Measurements from ENCODE around the gene DENND1A.

Gene DENND1A

GRCh38 chr9:123828449-123828848 lies 101.5 kb downstream of the DENND1A start:
- TF ChIP-seq, protein P1, sequence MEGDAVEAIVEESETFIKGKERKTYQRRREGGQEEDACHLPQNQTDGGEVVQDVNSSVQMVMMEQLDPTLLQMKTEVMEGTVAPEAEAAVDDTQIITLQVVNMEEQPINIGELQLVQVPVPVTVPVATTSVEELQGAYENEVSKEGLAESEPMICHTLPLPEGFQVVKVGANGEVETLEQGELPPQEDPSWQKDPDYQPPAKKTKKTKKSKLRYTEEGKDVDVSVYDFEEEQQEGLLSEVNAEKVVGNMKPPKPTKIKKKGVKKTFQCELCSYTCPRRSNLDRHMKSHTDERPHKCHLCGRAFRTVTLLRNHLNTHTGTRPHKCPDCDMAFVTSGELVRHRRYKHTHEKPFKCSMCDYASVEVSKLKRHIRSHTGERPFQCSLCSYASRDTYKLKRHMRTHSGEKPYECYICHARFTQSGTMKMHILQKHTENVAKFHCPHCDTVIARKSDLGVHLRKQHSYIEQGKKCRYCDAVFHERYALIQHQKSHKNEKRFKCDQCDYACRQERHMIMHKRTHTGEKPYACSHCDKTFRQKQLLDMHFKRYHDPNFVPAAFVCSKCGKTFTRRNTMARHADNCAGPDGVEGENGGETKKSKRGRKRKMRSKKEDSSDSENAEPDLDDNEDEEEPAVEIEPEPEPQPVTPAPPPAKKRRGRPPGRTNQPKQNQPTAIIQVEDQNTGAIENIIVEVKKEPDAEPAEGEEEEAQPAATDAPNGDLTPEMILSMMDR (IDR thresholded peaks at IDR 0.05) = no peak

DNA sequence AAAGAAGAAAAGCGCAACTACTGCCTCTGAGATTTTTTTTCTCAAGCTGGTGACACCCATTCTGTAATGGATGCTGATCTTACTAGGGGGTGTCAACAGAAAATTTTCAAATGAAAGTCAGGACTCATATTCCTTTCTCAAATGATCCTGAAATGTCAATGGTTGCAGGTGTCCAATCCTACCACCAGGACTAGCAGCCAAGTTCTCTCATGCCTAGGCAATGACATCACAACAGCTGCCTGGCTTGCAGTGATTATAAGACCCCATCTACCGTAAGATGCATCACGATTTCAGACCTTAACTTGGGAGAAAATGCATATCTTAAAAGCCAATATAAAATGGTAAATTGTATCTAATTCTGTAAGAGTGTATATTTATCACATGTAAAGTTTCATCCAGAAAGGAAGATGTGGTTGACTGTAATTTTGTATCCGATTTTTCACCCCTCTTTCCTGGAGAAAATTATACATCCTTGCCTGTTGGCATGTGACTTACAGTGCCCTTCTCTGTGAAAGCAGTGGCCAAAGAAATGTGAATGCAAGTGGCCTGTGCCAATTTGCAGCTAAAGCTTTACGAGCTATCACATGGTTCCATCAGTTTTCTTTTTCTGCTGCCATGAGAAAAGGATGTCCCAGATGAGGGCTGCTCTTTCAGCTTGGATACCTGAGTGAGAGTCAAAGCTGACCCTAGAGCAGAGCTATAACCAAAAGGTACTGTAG lies 104.4 kb downstream of the DENND1A start:
- TF ChIP-seq, protein P1 (IDR thresholded peaks at IDR 0.05) = no peak

DNA sequence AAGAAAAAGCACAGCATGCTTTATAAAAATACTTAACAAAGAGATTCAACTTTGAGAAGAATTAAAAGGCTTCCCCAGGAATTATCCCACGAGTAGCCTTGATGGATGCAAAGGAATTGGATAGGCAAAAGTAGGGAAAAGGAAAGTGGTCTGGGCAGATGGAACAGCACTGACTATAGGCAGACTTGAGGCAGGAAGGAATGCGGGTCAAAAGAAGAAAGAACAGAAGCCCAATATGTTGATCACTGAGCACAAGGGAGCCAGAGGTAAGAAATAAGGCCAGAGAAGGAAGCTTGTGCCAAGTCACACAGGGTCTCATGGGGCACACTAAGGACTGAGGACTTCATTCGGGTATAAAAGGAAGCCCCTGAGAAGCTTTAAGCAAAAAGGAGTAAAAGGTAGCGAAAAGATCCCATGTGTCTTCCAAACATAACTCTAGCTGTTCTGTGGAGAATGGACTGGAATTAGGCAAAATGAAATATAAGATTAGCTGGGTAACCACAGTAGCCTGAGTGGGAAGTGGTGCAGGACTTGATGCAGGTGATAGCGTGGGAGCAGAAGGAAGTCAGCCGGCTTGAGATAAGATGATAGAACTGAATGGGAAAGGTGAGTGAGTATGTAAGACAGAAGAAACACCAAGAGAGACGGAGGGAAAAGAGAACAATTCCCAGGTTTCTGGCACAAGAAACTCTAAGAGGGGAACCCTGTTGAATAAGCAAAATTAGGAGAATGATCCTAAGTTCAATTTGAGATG lies 106.6 kb downstream of the DENND1A start:
- TF ChIP-seq, protein P1 (IDR thresholded peaks at IDR 0.05) = no peak

- TF ChIP-seq, protein P1 (IDR thresholded peaks at IDR 0.05) = no peak
Observed at GRCh38 chr9:123821619-123822018, 108.3 kb downstream of the DENND1A start.

DNA sequence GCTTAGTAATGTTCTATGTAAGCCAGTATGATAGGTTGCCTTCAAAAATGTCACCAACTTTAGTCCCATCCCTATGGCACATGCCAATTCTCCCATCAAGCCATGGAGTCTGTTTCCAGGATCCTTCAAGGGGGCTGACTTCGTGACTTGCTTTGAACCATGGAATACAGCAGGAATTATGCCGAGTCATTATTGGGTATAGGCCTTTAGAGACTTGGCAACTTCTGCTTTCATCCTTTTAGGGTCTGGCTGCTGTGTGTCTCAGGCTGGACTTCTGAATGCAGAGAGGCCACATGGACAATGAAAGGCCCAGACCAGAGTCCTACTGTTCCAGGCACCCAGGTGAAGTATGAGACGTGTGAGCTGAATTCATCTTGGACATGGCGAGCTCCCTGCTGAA lies 109.8 kb downstream of the DENND1A start:
- TF ChIP-seq, protein P1 (IDR thresholded peaks at IDR 0.05) = no peak

DNA sequence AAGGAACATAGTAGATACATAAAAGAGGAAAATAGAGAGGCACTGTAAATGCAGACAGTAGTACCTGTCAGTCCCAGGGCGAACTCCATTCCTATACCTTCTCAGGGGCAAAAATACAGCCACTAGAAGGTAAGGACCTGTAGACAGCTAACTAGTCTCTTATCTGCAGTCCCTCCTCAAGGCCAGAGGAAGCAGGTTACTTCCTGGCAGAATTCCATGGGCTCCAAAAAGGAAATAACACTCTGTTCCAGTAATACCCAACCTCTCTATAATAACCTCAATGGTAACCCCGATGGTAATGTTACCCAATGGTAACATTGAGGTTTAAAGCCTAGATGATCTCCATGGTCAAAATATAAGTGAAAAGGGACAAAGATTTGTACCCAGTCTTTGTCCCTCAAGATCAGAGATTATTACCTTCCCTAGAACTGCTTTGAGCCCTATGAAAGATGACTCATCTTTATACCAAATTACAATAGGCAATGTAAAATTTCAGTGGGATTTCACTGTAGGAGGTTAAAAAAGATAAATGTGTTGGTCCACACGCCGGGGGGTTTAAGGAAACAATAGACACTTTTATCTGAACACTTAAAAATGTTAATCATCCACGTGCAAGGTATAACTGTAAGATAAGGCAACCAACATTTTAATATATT lies 113.0 kb downstream of the DENND1A start:
- TF ChIP-seq, protein P1 (IDR thresholded peaks at IDR 0.05) = no peak

DNA sequence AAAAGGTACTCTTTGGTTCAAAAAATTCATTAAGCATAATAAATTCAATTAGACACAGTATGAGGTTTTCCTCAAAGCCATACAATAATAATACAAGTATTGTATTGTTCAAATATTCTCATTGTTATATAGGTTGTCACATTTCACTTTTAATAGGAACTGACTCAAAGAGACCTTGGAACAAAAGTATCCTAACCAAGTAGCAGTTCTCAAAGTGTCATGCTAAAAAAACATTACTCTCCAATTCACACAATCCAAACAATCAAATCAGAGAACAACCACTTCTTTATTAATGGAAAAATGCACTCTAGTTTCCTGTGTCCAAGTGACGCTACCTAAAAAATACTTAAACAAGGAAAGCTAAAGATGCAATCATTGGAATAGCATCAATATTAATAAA lies 115.4 kb downstream of the DENND1A start:
- TF ChIP-seq, protein P1 (IDR thresholded peaks at IDR 0.05) = no peak

Data from LNCAP (cell line).